NCI-H2227 treated with DMSO at 0.1 percent for 48 hours (cell line): ENCODE results near the gene SUFU.
"Not testable (repeated sequence)": the region's sequence is repeated elsewhere in the genome, so short reads cannot be mapped to it uniquely, and the experiment has no call there.

ENCODE experiments used
- DNase-seq: peaks from one replicate; lab custom pipeline; 2025; lab: John Stamatoyannopoulos, UW

Gene SUFU

GRCh38 chr10:102480396-102480795 lies 23.4 kb upstream of the SUFU start:
- DNase-seq = no peak

- DNase-seq = no peak
Observed at GRCh38 chr10:102484021-102484420, 19.8 kb upstream of the SUFU start.

GRCh38 chr10:102485093-102485784 lies 18.5 kb upstream of the SUFU start:
- no peak for DNase-seq

GRCh38 chr10:102491136-102491535 lies 12.6 kb upstream of the SUFU start:
- no peak for DNase-seq

- no peak for DNase-seq
Observed at GRCh38 chr10:102492344-102492939, 11.3 kb upstream of the SUFU start.

- no peak for DNase-seq
Observed at GRCh38 chr10:102492983-102493382, 10.8 kb upstream of the SUFU start.

GRCh38 chr10:102493771-102494170 lies 10.0 kb upstream of the SUFU start:
- DNase-seq = no peak

- no peak for DNase-seq
Observed at GRCh38 chr10:102497545-102497944, 6.2 kb upstream of the SUFU start.

- DNase-seq = no peak
Observed at GRCh38 chr10:102499356-102499755, 4.4 kb upstream of the SUFU start.

GRCh38 chr10:102500686-102501085 lies 3.1 kb upstream of the SUFU start:
- not testable (repeated sequence) for DNase-seq

GRCh38 chr10:102501201-102502028 lies 2.4 kb upstream of the SUFU start:
- no peak for DNase-seq

GRCh38 chr10:102502029-102502336 lies 1.8 kb upstream of the SUFU start:
- DNase-seq = peak; percentile 94

- peak; percentile 96 for DNase-seq
Observed at GRCh38 chr10:102502337-102503151, 1.2 kb upstream of the SUFU start, which contains the start of gene ACTR1A. TSS of gene ACTR1A (minus strand) at chr10:102502712. CDS start at chr10:102502647, 65 bp downstream.

- DNase-seq = no peak
Observed at GRCh38 chr10:102504179-102504975, 605 bp downstream of the SUFU start.

- no peak for DNase-seq
Observed at GRCh38 chr10:102504976-102505300, 1.2 kb downstream of the SUFU start.

GRCh38 chr10:102505462-102506115 lies 1.8 kb downstream of the SUFU start:
- DNase-seq = no peak

GRCh38 chr10:102507521-102507920 lies 3.7 kb downstream of the SUFU start:
- no peak for DNase-seq

- no peak for DNase-seq
Observed at GRCh38 chr10:102508506-102508905, 4.7 kb downstream of the SUFU start.

GRCh38 chr10:102509387-102509786 lies 5.6 kb downstream of the SUFU start:
- DNase-seq = no peak

- DNase-seq = no peak
Observed at GRCh38 chr10:102511583-102512274, 8.0 kb downstream of the SUFU start.
